Ishikawa (cell line): ENCODE measurements around the gene SLC35A3.

Source experiments
- EGR1 ChIP-seq: IDR thresholded peaks from 2 replicates; pipeline ENCODE4 v1.6.1; 2012
- TCF12 ChIP-seq: IDR thresholded peaks from 2 replicates; pipeline ENCODE4 v1.6.1; 2012; ENCODE audit warnings: low read depth

- TF ChIP-seq EGR1 = no peak
- TF ChIP-seq TCF12 = no peak
Measured at GRCh38 chr1:99988210-99988765, 18.5 kb downstream of the SLC35A3 start.
